LoVo (cell line): ENCODE data around the gene ACADL.

Experiments used
- DNase-seq: peaks from one replicate; pipeline ENCODE4 v3.0.0-alpha.2; 2016; ENCODE audit warnings: low spot score

ACADL gene

DNA sequence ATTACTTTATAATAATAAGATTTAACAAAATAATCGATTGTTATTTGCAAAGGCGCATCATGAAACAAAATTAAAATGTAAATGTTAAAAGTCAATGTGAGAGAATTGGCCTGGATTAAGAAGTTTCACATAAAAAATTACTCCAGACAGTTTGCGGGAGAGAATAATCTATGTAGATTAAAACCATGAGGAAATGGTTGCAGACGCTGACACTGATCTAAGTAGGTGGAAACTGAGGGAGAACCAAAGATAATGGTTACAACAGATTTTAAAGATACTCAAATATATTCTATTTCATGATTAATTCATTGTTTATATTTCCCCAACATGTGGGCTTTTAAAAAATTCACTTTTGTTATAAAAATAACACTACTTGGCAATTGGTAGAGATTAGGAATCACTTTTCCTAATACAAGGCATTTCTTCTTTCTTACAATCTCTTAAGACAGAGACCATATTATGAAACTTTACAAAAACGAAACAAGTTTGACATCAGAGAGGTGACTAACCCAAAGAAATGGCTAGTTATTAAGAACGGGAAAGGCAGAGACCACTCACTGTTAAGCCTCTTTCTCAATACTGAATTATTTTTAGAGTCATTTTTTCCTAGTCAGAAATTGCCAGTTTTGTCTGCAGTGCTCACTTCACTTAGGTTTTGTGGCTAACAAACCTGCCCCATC lies 55.6 kb downstream of the ACADL start:
- peak; percentile 41 for DNase-seq

DNA sequence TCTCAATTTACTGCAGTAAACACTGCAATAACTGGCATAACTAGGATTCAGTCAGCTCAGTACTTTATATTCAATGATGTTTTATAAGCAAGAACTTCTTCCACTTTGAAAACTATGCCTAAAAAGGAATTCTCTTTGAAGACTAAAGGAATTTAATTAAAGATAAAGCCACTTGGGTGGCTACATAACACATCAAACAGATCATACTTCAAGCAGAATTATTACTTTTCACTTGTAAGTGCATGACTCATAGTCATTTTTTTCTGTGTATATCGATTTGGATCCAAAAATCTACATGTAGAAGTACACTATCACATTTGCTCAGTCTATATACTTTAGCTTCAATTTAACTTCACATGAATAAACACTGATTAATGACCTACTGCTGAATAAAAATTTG lies 58.0 kb downstream of the ACADL start:
- peak; percentile 43 for DNase-seq

DNA sequence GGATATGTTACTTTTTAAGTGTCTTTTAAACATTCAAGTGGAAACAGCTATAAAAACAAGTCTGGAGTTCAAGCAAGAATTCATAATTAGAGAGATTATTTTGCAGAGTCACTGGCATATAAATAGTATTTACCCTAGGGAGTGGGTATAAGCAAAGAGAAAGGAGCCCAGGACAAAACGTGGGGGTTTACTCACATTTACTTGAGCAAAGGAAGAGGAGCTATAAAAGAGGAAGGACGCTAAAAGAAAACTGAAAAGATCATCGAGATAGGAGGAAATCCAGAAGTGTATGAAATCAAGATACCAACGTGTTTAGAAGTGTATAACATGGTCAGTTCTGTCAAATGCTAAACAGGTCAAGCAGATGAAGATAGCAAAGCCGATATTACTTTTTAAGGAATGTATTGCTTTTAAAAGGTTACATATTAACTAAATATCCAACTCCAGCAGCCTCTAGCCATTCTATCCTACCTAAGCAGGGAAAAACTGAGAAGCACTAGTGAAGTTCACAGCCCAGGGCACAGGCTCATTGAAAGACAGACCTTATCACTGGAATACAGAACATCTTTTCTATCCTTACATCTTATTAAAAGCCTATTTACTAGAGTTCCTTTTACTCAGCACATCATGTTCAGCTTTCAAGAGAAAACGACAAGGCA lies 62.7 kb downstream of the ACADL start:
- DNase-seq = no peak

DNA sequence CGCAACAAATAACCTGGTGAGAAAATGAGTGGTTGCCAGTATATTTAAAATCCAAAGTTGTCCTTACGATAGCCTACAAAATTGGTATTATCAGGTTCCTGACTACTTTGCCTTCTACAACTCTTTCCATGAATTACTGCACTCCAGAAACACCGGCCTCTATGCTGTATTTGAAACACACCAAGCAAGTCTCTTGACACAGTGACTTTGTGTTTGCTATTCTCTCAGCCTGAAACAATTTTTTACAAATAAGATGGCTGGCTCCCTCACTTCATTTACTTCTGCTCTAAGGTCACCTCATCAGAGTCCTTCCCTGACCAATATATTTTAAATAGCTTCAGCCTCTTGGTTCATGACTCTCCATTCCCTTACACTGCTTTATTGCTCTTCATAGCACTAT lies 66.2 kb downstream of the ACADL start:
- DNase-seq = no peak

DNA sequence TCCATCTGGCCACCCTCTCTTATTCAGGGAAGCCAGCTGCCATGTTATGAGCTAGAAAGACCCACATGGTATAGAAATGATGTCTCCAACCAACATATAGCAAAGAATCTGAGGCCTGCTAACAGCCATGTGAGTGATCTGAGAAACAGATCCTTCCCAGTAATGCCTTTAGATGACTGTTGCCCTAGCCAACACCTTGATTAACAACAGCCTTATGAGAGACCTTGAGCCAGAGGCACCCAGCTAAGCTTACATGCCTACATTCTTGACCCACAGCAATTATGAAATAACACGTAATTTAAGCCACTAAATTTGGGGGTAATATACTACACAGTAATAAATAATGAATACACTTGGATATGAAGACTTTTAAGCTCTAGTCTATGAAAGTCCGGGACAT lies 67.0 kb downstream of the ACADL start:
- DNase-seq = no peak

DNA sequence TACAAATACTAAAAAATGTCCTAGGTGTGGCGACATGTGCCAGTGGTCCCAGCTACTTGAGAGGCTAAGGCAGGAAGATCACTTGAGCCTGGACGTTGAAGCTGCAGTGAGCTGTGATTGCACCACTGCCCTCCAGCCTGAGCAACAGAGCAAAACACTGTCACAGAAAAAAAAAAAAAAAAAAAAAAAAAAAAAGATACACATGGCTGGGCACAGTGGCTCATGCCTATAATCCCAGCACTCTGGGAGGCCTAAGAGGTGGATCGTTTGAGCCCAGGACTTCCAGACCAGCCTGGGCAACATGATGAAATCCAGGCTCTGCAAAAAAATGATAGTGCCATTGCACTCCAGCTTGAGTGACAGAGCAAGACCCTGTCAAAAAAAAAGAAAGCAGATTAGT lies 67.7 kb downstream of the ACADL start:
- no peak for DNase-seq

DNA sequence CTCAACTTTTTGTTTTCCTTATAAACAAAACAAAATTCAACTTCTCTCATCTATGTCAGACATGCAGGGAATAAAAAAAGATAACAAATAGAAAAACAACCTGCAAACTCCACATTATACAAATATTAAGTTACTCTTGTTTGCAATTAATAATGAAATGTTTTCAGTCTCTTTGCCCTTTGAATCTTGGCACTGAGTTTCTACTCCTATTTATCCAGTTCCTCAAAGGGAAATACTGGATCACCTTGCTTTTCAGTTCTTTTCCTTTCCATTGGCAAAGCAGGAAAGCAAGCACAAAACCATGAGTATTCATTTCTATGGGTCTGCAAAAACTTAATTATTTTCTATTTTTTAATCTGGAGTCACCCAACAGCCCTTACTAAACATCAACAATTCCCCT lies 77.6 kb downstream of the ACADL start:
- no peak for DNase-seq
